ENCODE results near the gene SCN9A. TPM values are rescaled to one million over a fixed set of nuclear protein-coding genes. Genes with fewer than 3 reads are reported as not detected.

Gene SCN9A
- total and polyA plus RNA-seq, 9 of the 15 experiments (the other 6 are each of a cell fraction or from before 2014, with no cell fraction given), result 1.4 to 22.8 (median 7.1) TPM

GRCh38 chr2:166179201-166179600 is 196.5 kb downstream of the SCN9A start (continued):
- no peak for TF ChIP-seq ZBTB49 (CRISPR knock-in tag; IDR thresholded peaks at IDR 0.05; ENCODE audit: borderline replicate concordance)

- POLR2A ChIA-PET, result no interaction called here
- intact Hi-C loops (cut with micrococcal nuclease), result no loop called here
Measured at GRCh38 chr2:166173263-166173662, 202.5 kb downstream of the SCN9A start.

More at GRCh38 chr2:166173263-166173662, 202.5 kb downstream of the SCN9A start:
- Histone ChIP-seq H3K4me2 (ENCODE audit: insufficient read depth, low read length) (no peak overlapping the region), H3K9me3 (replicated peaks; ENCODE audit: control insufficient read depth, insufficient read depth, low read depth, low read length) (no peaks in the 10 kb centered on the region), H3K9ac (ENCODE audit: insufficient read depth in 1 of 2, low read depth in 2 of 2, low read length in 2 of 2) (no peak overlapping the region), H3K4me1 (replicated peaks in 1 of 2; ENCODE audit: control insufficient read depth in 2 of 2, insufficient read depth in 2 of 2, low read length in 2 of 2) (no peaks in the 10 kb centered on the region), H3K36me3 (ENCODE audit: control insufficient read depth, insufficient read depth, low read length) (no peaks in the 10 kb centered on the region), H3K79me2 (ENCODE audit: control insufficient read depth, insufficient read depth, low read length) (no peaks in the 10 kb centered on the region), H3K4me3 (no peak overlapping the region), H4K20me1 (replicated peaks; ENCODE audit: control insufficient read depth, insufficient read depth, low read length) (no peaks in the 10 kb centered on the region), H3K27me3 (ENCODE audit: control insufficient read depth in 2 of 2, insufficient read depth in 2 of 2, low read length in 2 of 2) (no peaks in the 10 kb centered on the region), H3K9me1 (ENCODE audit: control insufficient read depth, insufficient read depth, low read length) (no peaks in the 10 kb centered on the region), H2AFZ (ENCODE audit: low read depth, low read length) (no peak overlapping the region), H3K27ac (ENCODE audit: extremely low read depth, low read depth, low read length) (no peak overlapping the region)
- DNase-seq (ENCODE audit: extremely low read depth in 1 of 4, low spot score in 3 of 4), result no peak
- CTCF ChIA-PET (ENCODE audit: low intra/inter-chr PET ratio), result no interaction called here
- WGBS (ENCODE audit: insufficient coverage, low coverage, missing lambda C conversion rate), result 2% methylated on average over 2 of the region's 2 CpGs
- in situ Hi-C loops (cut with MboI), result no loop called here
- no TSS peak for BruUV-seq (replicated peaks)
- no peak for ATAC-seq
- FAIRE-seq, result no peak
- TF ChIP-seq NFIC (IDR thresholded peaks at IDR 0.05) (peak; percentile 23; the same call in 1 of the 2 replicates), SNIP1 (IDR thresholded peaks at IDR 0.05; ENCODE audit: low read depth) (no peak)
